ENCODE data around the gene PARS2.

DNA sequence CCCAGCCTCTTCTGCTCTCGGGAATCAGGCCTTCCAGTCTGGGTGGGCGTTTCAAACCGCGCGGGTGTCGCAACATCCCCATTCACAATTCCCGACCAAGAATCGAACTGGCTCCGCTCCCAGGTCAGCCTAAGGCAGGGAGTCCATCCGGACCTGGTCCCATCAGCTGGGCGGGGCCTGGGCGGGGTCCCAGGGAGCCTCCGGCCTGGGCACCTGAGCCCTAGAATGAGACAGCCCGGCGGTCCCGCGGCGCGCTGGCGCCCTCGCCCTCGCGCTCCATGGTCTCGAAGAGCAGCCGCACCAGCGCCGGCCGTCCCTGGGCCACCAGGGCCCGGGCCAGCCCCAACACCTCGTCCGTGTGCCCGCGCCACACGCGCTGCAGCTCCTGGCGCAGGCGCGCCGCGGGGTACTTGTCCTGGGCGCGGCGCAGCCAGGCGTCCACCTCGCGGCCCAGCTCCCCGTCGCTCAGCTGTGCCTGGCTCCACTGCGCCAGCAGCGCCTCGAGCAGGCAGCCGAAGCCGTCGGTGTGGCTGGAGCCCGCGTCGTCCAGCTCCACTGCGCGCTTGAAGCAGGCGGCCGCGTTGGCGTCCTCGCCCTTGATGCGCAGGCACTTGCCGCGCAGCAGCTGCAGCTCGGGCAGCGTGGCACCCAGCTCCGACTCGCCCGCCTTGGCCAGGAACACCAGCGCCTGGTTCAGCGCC is 16.9 kb upstream of the PARS2 start:
- TF ChIP-seq EZH2 (optimal IDR thresholded peaks at IDR 0.05; ENCODE audit: low read depth, low read length), result no peak
- TF ChIP-seq, protein P1, sequence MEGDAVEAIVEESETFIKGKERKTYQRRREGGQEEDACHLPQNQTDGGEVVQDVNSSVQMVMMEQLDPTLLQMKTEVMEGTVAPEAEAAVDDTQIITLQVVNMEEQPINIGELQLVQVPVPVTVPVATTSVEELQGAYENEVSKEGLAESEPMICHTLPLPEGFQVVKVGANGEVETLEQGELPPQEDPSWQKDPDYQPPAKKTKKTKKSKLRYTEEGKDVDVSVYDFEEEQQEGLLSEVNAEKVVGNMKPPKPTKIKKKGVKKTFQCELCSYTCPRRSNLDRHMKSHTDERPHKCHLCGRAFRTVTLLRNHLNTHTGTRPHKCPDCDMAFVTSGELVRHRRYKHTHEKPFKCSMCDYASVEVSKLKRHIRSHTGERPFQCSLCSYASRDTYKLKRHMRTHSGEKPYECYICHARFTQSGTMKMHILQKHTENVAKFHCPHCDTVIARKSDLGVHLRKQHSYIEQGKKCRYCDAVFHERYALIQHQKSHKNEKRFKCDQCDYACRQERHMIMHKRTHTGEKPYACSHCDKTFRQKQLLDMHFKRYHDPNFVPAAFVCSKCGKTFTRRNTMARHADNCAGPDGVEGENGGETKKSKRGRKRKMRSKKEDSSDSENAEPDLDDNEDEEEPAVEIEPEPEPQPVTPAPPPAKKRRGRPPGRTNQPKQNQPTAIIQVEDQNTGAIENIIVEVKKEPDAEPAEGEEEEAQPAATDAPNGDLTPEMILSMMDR (IDR thresholded peaks at IDR 0.05; ENCODE audit: low read length), result no peak
- TF ChIP-seq EZH2phosphoT487 (IDR thresholded peaks at IDR 0.05; ENCODE audit: low read length), result no peak

Data from MM.1S (cell line).